GM21526 (cell line): ENCODE measurements around the gene TRIP12.
"Not testable (repeated sequence)": the region's sequence is repeated elsewhere in the genome, so short reads cannot be mapped to it uniquely, and the experiment has no call there.

Experiments used
- ATAC-seq: cut with Tn5 transposase; IDR thresholded peaks from one replicate; pipeline ENCODE4 v1.9.1; 2021; ENCODE audit warnings: moderate library complexity; ENCODE audit not compliant: unreplicated experiment, low FRiP score

The TRIP12 gene

GRCh38 chr2:229783108-229783721, 138.6 kb downstream of the TRIP12 start:
- no peak for ATAC-seq

- no peak for ATAC-seq
These were observed 140.7 kb downstream of the TRIP12 start for GRCh38 chr2:229780856-229781773.

- ATAC-seq: no peak
These were observed 142.2 kb downstream of the TRIP12 start for GRCh38 chr2:229779650-229780049.

- ATAC-seq: no peak
These were observed 144.1 kb downstream of the TRIP12 start for GRCh38 chr2:229777716-229778115.

GRCh38 chr2:229775614-229776313, 146.0 kb downstream of the TRIP12 start:
- ATAC-seq: no peak

- no peak for ATAC-seq
These were observed 147.6 kb downstream of the TRIP12 start for GRCh38 chr2:229774237-229774636.

GRCh38 chr2:229768235-229768634, 153.6 kb downstream of the TRIP12 start:
- ATAC-seq: no peak

- ATAC-seq: no peak
These were observed 156.1 kb downstream of the TRIP12 start for GRCh38 chr2:229765721-229766120.

GRCh38 chr2:229761663-229762062, 160.1 kb downstream of the TRIP12 start:
- ATAC-seq: no peak

- not testable (repeated sequence) for ATAC-seq
These were observed 164.3 kb downstream of the TRIP12 start for GRCh38 chr2:229757462-229757861.

GRCh38 chr2:229752970-229753729, 168.7 kb downstream of the TRIP12 start:
- no peak for ATAC-seq

- ATAC-seq: no peak
These were observed 172.0 kb downstream of the TRIP12 start for GRCh38 chr2:229749779-229750178.

- ATAC-seq: no peak
These were observed 172.9 kb downstream of the TRIP12 start for GRCh38 chr2:229748950-229749349.

GRCh38 chr2:229742691-229743090, 179.1 kb downstream of the TRIP12 start:
- ATAC-seq: not testable (repeated sequence)

- ATAC-seq: no peak
These were observed 181.5 kb downstream of the TRIP12 start for GRCh38 chr2:229740279-229740678.

- no peak for ATAC-seq
These were observed 183.7 kb downstream of the TRIP12 start for GRCh38 chr2:229738024-229738625.

GRCh38 chr2:229734410-229734809, 187.4 kb downstream of the TRIP12 start:
- no peak for ATAC-seq

GRCh38 chr2:229733611-229734245, 188.1 kb downstream of the TRIP12 start:
- ATAC-seq: no peak

- ATAC-seq: no peak
These were observed 188.9 kb downstream of the TRIP12 start for GRCh38 chr2:229732897-229733296.

- ATAC-seq: no peak
These were observed 189.9 kb downstream of the TRIP12 start for GRCh38 chr2:229731916-229732315.
